GM19023 (cell line): ENCODE results near the gene CFAP77.

ENCODE experiments used
- ATAC-seq: cut with Tn5 transposase; IDR thresholded peaks from one replicate; pipeline ENCODE4 v1.9.1; 2021; ENCODE audit warnings: mild to moderate bottlenecking, moderate library complexity; ENCODE audit not compliant: unreplicated experiment

CFAP77 gene

GRCh38 chr9:132447346-132447745, 37.3 kb downstream of the CFAP77 start:
- no peak for ATAC-seq

DNA sequence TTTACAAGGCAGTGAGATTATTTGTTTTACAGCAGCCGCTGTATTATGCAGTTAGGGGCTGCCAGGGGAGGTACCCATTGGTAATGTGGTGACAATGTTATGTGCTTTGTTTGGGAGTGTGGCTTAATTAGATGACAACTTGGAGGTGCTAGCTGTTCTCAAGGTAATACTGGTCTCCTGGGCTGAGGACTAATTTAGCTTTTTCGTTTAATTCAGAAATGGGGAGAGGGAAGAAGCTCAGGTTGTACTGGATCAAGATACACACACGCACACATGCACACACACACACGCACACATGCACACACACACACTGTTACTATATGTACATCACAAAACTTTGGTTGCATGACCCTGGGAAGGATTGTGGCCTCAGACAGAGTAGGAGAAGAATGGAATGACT, 37.9 kb downstream of the CFAP77 start:
- no peak for ATAC-seq

- ATAC-seq: no peak
These were observed 41.3 kb downstream of the CFAP77 start for GRCh38 chr9:132451276-132451675.

DNA sequence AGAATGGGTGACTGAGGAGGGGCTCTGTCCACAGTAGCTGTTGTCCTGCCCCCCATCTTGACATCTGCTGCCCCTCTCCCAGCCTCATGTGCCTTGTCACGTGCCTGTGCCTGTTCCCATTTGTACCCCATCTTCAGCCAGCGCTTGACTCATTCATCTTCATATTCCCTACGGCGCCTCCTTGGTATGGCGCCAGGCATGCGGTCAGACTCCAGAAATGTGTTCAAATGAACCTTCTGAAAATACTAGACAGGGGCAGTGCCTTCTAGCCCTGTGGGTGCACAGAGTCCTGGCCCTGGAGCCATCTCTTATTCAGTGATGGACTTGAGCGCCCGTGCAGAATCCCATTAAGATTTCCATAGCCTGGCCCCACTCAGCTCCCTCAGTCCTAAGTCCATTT, 46.2 kb downstream of the CFAP77 start:
- no peak for ATAC-seq

DNA sequence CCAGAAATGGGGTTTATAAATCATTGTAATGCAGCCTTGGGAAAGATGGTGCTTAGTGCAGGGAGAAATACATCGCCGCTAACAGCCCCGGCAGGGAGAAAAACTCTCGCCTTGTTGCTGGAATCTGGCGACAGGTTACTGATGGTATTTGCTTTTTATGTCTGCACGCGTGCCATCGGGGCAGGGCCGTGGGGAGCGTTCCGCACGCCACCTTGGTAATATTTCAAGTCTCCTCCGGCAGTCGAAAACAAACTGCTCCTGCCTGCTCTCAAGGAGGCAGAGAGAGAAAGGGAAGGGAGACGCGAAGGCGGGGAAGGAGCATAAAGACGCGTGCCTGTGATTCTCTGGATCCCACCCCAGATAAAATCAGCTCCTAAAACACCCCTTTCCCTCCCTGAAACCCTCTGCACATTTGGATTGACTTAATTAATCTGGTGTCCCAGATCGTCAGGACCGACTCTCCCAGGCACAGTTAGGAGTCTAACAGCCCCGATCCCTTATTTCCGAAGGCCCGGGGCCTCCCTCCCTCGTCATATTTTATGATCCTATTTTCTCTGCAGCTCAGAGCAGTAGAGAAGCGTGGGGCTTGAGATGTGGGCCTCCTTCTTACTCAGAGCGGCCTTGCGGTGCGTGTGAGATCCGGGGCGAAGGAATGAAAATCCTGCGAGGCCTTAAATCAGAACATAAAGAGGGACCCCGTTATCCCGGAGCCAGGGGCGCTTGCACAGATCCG, 47.7 kb downstream of the CFAP77 start:
- no peak for ATAC-seq

GRCh38 chr9:132458432-132458831, 48.4 kb downstream of the CFAP77 start:
- no peak for ATAC-seq

DNA sequence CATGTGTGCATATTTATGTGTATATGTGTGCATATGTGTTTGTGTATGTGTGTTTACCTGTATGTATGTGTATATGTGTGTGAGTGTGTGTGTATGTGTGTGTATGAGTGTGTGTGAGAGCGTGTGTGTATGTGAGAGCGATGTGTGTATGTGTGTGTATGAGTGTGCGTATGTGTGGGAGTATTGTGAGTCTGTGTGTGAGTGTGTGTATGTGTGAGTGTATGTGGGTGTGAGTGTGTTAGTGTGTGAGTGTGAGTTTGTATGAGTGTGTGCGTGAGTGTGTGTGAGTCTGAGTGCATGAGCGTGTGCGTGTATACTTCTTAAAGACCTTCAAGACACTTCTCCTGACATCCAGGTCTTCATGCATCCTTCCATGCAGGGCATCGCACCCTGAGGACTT, 49.6 kb downstream of the CFAP77 start:
- ATAC-seq: no peak

DNA sequence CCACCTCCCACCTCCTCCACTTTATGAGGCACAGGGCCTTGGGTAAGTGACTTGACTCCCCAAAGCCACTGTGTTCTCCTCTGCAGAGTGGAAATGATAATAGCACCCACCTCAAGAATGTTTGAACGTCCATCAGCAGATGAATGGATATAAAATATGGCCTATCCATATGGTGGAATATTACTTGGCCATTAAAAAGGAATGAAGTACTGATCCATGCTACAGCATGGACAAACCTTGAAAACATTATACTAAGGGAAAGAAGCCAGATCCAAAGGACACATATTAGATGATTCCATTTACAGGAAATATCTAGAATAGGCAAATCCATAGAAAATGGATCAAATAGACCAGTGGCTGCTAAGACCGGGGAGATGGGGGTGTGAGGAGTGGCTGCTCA, 50.2 kb downstream of the CFAP77 start:
- no peak for ATAC-seq

DNA sequence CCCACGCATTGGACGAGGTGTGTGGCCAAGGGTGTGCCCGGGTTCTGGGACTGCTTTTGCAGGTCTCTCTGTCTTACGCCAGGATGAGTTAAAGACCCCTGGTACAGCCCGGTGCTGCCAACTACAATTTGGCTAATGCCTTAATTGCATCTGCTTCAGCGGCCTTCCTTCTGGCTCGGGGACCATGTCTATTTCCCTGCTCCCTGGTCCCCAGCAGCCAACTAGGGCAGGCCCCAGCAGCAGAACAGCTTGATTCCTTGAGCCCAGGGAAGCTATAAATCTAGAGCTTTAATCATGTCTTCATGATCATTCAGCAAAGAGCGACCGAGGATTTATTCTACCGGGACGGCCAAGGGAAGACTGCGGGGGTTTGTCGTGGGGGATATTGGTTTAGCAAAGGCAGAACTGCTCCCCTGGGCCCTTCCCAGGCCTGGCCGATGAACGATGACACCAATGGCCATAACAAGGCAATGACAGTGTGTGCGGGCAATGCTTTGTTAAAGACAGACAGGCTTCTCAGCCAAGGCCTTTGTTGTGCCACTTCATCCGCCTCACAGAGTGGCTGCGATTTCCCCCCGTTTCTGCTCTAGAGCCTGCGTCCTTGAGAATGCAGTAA, 51.4 kb downstream of the CFAP77 start:
- no peak for ATAC-seq

DNA sequence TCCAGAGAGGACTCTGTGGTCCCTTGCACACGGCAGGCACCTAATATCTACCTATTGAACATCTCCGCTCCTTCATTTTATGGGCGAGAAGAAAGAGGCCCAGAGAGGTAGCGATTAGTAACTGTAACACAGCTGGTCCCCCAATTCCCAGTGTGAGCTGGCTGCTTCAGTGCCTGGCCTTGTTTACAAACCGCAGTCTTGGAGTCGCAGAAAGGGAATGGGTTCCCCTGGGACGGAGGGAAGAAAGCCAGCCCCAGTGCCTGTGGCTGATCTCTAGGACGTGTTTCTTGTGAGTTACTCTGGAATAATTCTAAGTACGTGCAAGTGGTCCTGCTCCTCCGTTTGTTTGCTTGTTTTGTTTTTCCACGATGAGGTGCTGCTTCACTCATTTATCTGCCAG, 52.0 kb downstream of the CFAP77 start:
- ATAC-seq: no peak

DNA sequence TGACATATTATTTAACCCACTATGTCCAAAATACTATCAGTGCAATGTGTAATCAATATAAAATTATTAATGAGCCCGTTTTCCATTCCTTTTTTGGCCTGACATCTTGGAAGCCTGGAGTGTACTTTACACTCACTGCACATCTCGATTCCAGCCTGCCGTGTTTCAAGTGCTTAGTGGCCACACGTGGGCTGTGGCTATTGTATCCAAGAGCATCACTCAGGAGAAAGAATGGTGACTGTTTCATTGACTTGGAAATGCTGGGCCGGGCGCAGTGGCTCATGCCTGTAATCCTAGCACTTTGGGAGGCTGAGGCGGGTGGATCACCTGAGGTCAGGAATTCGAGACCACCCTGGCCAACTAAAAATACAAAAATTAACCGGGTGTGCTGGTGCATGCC, 54.5 kb downstream of the CFAP77 start:
- no peak for ATAC-seq

DNA sequence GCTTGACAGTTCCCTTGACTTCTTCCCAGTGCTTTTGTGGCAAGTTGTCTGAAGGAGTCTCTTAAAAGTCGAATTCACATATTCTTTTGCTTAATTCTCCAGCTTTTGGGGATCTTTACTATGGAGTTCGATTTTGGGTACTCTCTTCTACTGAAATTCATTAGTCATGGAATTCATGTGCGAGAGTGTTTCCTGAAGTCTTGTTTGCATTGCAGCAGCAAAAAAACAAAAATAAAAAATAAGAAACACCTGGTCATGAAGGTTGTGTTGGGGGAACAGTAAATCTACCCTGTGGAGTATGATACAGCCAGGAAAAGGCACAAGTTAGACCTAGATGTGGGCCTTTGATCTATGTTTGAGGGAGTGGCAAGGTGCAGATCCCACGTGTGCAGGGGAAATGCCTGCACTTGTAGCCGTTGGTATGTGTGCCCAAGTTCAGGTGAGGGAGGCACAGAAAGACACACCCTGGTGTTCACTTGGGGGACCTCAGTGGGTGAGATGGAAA, 55.2 kb downstream of the CFAP77 start:
- ATAC-seq: no peak

DNA sequence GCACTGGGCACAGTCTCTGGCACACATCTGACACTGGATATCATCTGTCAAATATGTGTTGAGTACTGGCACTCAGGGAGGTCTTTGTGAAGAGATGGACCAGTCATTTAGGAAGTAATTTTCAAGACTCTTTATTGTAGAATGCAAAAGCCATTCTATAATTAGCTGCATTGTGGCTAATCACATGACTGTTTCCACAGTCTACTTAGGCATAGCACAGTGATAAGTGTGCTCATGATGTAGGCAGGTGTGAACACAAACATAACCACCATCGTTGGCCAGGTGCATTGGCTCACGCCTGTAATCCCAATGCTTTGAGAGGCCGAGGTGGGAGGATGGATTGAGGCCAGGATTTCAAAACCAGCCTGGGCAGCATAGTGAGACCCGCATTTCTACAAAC, 62.2 kb downstream of the CFAP77 start:
- ATAC-seq: no peak

DNA sequence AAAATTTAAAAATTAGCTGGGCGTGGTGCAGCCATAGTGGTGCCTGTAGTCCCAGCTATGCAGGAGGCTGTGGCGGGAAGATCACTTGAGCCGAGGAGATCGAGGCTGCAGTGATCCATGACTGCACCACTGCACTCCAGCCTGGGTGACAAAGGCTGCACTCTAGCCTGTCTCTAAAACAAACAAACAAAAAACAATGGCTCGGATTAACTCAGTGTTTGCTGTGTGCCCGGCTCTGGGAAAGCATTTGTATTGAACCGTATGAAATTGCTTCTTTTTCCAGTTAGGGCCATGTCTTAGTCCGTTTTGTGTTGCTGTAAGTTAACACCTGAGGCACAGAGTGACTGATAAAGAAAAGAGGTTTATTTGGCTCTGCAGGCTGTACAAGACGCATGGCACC, 62.6 kb downstream of the CFAP77 start:
- ATAC-seq: no peak

DNA sequence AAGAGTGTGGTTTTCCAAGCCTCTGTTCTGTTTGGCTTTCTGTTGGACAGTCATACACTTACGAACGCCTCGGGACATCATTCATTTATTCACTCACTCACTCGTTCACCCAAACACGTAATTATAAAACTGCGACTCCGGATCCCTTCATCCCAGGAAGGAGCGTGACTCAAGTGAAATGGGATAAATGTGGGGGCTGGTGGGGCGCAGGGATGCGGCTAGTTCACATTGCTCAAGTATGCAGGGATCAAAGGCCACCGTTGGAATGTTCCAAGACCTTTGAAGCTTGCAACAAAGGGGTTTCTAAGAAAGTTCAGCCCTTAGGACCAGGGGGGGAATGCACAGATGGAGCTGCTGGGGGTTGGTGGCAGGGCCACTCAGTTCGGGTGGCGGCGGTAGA, 64.2 kb downstream of the CFAP77 start:
- ATAC-seq: no peak

- ATAC-seq: no peak
These were observed 68.5 kb downstream of the CFAP77 start for GRCh38 chr9:132478353-132479050.

DNA sequence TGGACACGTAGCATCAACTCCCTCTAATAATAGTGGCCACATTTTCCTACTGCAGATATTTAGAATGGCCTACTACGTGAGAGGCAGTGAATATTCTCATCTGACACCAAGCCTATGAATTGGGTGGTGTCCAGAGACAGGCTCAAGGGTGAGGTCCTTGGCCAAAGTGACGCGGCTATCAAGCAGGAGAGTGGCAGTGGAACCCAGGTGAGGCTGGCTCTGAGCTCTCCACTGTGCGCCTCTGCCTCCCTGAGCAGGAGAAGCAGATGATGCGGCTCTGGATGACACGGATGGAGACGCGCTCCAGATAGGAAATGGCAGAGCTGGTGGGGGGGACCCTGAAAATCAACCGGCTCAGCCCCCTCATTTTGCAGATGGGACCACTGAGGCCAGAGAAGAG, 69.7 kb downstream of the CFAP77 start:
- ATAC-seq: no peak

GRCh38 chr9:132481053-132481849, 71.2 kb downstream of the CFAP77 start:
- no peak for ATAC-seq

GRCh38 chr9:132482196-132482813, 72.3 kb downstream of the CFAP77 start:
- no peak for ATAC-seq

DNA sequence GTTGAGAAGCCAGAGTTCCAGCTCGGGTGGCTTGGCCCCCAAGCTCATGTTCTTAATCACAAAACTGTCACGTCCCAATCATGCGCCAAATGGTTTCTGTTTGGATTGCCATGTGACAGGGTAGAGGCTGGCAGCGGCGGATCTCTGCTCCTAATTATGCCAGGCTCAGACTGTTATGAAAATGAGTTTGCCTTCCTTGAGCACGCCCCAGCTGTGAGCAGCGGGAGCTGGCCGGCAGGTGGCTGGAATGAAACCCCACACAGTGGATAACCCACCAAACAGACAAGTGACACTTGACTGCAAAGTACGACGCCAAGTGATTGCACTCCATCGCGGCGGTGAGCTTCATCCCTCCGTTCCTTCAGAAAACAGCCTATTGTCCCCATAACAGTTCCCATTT, 75.4 kb downstream of the CFAP77 start:
- ATAC-seq: no peak
